Endothelial cell of umbilical vein (primary cell): ENCODE data around the gene MPG. TPM values are rescaled to one million over a fixed set of nuclear protein-coding genes. Genes with fewer than 3 reads are reported as not detected.

Source experiments
- BruUV-seq: library from RNA; stranded (reverse); fragments of 400-500 nt; replicated peaks from 2 replicates; lab custom pipeline; 2021; lab: Mats Ljungman, UMichigan
- CTCF ChIA-PET: fragments of 300-600, 350-600 bp; sonication (Branson Sonifier 250); formaldehyde crosslinking; loops from one replicate; lab custom pipeline; 2021; ENCODE audit warnings: antibody characterized with exemption, inconsistent platforms; lab: Charles Lee
- POLR2A ChIA-PET: fragments of 300-600, 350-600 bp; sonication (Branson Sonifier 250); formaldehyde crosslinking; loops from one replicate; lab custom pipeline; 2021; ENCODE audit warnings: antibody characterized with exemption, inconsistent platforms; lab: Charles Lee
- DNase-seq: peaks from one replicate; pipeline ENCODE4 v3.0.0-alpha.2; 2011; ENCODE audit warnings: low read depth, low spot score
- FAIRE-seq: peaks from 2 replicates; lab custom pipeline; 2011; peaks lifted over from hg19 to GRCh38; lab: Jason Lieb, UNC
- H2AFZ ChIP-seq: 2 replicates; pipeline ENCODE4 v1.6.0; 2012; ENCODE audit warnings: low read depth, low read length, control low read depth, inconsistent platforms
- H3K27ac ChIP-seq: 2 replicates; pipeline ENCODE4 v1.5.1; 2011; ENCODE audit warnings: low read depth, mild to moderate bottlenecking, control low read depth, low read length, moderate library complexity; ENCODE audit not compliant: insufficient read depth
- H3K27me3 ChIP-seq, 2 experiments: 2 replicates each; pipeline versions ENCODE4 v1.6.0 to v1.6.1; 2011; ENCODE audit warnings: low read length in 2 of 2, mixed read lengths in 1 of 2; ENCODE audit not compliant: control insufficient read depth in 2 of 2, insufficient read depth in 2 of 2
- H3K36me3 ChIP-seq, 2 experiments: 2 replicates in 1 of 2; 3 replicates in 1 of 2; pipeline ENCODE4 v1.5.1; 2011; ENCODE audit warnings: low read length in 2 of 2, mild to moderate bottlenecking in 1 of 2, moderate library complexity in 1 of 2; ENCODE audit not compliant: control insufficient read depth in 2 of 2, insufficient read depth in 2 of 2; ENCODE audit errors: extremely low read depth in 1 of 2
- H3K4me1 ChIP-seq: 3 replicates; pipeline ENCODE4 v1.5.1; 2011; ENCODE audit warnings: mild to moderate bottlenecking, low read length; ENCODE audit not compliant: control insufficient read depth, insufficient read depth; ENCODE audit errors: extremely low read depth
- H3K4me2 ChIP-seq: 2 replicates; pipeline ENCODE4 v1.6.1; 2011; ENCODE audit warnings: low read length, control low read depth, mixed read lengths; ENCODE audit not compliant: insufficient read depth
- H3K4me3 ChIP-seq, 3 experiments: fragments of 200-600 bp in 1 of 3; sonication (generic), shearing (Covaris generic) in 1 of 3; replicated peaks in 1 of 3; 2 replicates each; pipeline ENCODE4 v1.5.1; 2011 to 2016; ENCODE audit warnings: control low read depth in 3 of 3, low read length in 3 of 3, mild to moderate bottlenecking in 2 of 3, inconsistent platforms in 1 of 3, low read depth in 1 of 3, moderate library complexity in 1 of 3; ENCODE audit not compliant: insufficient read depth in 1 of 3
- H3K79me2 ChIP-seq: 2 replicates; pipeline ENCODE4 v1.6.0; 2012; ENCODE audit warnings: low read length, inconsistent platforms; ENCODE audit not compliant: control insufficient read depth, insufficient read depth
- H3K9ac ChIP-seq: replicated peaks from 2 replicates; pipeline ENCODE3; 2011; ENCODE audit warnings: low read length, control low read depth; ENCODE audit not compliant: insufficient read depth; ENCODE audit errors: extremely low read depth
- H3K9me1 ChIP-seq: replicated peaks from 3 replicates; pipeline ENCODE4 v1.6.0; 2011; ENCODE audit warnings: mild to moderate bottlenecking, low read length; ENCODE audit not compliant: control insufficient read depth, insufficient read depth; ENCODE audit errors: extremely low read depth
- H3K9me3 ChIP-seq: replicated peaks from 2 replicates; pipeline ENCODE4 v1.5.1; 2012; ENCODE audit warnings: low read length, inconsistent platforms; ENCODE audit not compliant: control insufficient read depth, insufficient read depth
- H4K20me1 ChIP-seq: replicated peaks from 2 replicates; pipeline ENCODE3; 2011; ENCODE audit warnings: mild to moderate bottlenecking, low read length; ENCODE audit not compliant: control insufficient read depth, insufficient read depth; ENCODE audit errors: extremely low read depth
- FOS ChIP-seq: IDR thresholded peaks from 2 replicates; pipeline ENCODE4 v1.6.1; 2011; ENCODE audit warnings: mild to moderate bottlenecking, low read length, moderate library complexity, borderline replicate concordance; ENCODE audit not compliant: insufficient read depth
- GATA2 ChIP-seq: IDR thresholded peaks from 2 replicates; pipeline ENCODE4 v1.7.0; 2011; ENCODE audit warnings: low read depth, mild to moderate bottlenecking, moderate library complexity, mixed read lengths, low read length; ENCODE audit not compliant: insufficient read length, insufficient read depth
- JUN ChIP-seq: IDR thresholded peaks from 2 replicates; pipeline ENCODE4 v1.6.1; 2011; ENCODE audit warnings: borderline replicate concordance, low read depth; ENCODE audit not compliant: insufficient read length, insufficient read depth
- MYC ChIP-seq: IDR thresholded peaks from one replicate; pipeline ENCODE4 v1.6.1; 2011; ENCODE audit warnings: mild to moderate bottlenecking, low read depth, low read length
- POLR2A ChIP-seq: IDR thresholded peaks from 2 replicates; pipeline ENCODE4 v1.6.1; 2012; ENCODE audit warnings: low read depth, mild to moderate bottlenecking, control low read depth, low read length
- POLR2AphosphoS5 ChIP-seq: IDR thresholded peaks from 2 replicates; pipeline ENCODE4 v1.6.1; 2012; ENCODE audit warnings: low read depth, mild to moderate bottlenecking, control low read depth, low read length, moderate library complexity; ENCODE audit not compliant: insufficient read depth
- dilution Hi-C: fragments of 300-500 bp; cut with MboI; formaldehyde crosslinking; loops from one replicate; pipeline ENCODE4 v1.15.0; 2019; ENCODE audit warnings: low sequenced_read_pairs; ENCODE audit not compliant: extremely low pct_ligation_motif_present
- intact Hi-C: fragments of 100-400 bp; cut with micrococcal nuclease; formaldehyde crosslinking; loops from one replicate; pipeline ENCODE4 v1.10.0; 2022
- polyA plus RNA-seq, 4 experiments: library from polyadenylated mRNA; depleted of rRNA in 3 of 4; stranded (reverse) in 3 of 4; unstranded in 1 of 4; fragments of >200 nt; gene quantifications; 2 replicates each; pipeline versions ENCODE4 v1.2.1 to v1.2.3, GENCODE V29; 2011 to 2012; ENCODE audit warnings: missing spikeins in 1 of 4
- total RNA-seq: library from RNA; stranded (reverse); gene quantifications from 2 replicates; pipeline ENCODE4 v1.2.3, GENCODE V29; 2021
- TF ChIP-seq, protein P1 (sequence below): IDR thresholded peaks from 2 replicates; pipeline ENCODE4 v1.6.1; 2011; ENCODE audit not compliant: insufficient read depth, insufficient read length

Gene MPG
- total and polyA plus RNA-seq, 2 donors (not counting 3 experiments of a cell fraction or from before 2014, with no cell fraction given) = 70.5 to 140 TPM

DNA sequence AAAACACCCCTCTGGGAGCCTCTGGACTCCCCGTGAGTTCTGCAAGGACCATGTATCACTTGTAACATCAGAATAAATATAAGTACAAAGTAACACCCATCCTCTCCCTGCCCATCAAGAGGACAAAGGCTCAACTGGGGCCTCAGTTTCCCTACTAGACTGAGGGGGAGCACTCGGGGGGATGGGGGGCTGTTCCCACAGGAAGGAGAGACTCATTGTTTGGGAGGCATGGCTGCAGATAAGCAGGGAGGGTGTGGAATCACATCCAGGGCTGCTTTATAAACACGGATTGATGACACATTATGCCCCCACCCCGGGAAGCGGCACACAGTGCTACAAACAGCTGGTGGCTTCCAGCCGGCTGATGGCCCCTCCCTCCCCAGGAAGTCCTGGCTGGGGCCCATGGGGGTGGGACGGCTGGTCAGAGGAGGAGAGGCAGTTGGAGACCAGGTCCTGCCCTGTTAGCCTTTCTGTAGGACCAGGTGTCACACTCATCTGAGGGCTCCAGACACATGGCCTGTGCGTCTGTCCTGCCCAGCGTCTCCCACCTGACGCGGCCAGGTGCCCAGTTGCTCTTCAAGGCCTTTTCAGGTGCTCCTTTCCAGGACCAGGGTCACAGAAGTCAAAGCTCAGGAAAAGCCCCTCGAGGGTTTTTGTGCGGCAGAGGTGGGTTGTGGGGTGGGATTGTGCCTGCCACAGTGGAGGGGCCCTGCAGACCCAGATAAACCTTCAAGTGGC, 1.3 kb upstream of the MPG start:
- FAIRE-seq = peak; percentile 89
- POLR2A ChIA-PET = no interaction called here
- peak; percentile 75 for DNase-seq

DNA sequence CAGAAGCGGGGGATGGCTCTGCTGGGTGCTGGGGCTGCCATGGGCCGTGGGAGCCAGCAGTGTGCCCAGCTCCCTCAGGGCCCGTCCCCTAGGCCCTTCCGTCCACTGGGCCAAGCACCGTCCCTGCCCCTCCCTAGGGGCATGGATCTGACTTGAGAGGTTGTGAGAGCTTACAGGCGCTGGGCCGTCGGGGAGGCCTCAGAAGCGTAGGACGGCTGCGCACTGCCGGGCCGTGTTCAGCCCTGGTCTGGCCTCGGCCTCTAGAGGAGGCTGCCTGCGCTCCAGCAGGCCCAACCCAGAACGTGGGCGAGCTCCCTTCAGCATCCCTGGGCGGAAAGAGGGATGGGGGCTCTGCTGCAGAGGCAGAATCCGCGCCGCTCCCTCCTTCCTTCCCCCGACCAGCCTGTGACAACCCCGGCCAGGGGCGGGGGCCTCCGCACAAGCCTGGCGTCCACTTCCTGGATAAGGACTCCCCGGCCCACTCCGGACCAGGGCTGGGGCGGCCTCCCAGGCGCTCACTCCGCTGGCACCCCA, 685 bp upstream of the MPG start:
- dilution Hi-C loops = no loop called here
- H4K20me1 ChIP-seq = no peaks in the 10 kb centered on the region
- H3K9ac ChIP-seq = peak overlapping the region; percentile 94

More for the DNA sequence above, 1.3 kb upstream of the MPG start:
- H3K4me1 ChIP-seq = peaks cover 35% of the 10 kb centered on the region
- CTCF ChIA-PET = interaction anchor here (1.0 to 18.5 kb wide), 3 partner anchors 11 to 30 kb away, joined by 6 to 790 read pairs (median 63); no protein-coding TSS in a partner anchor
- peak overlapping the region; percentile 92 for H3K27ac ChIP-seq
- peak; percentile 87 for TF ChIP-seq FOS
- TF ChIP-seq MYC = no peak
- TF ChIP-seq POLR2AphosphoS5 = peak; percentile 79
- TF ChIP-seq GATA2 = peak; percentile 89
- TF ChIP-seq POLR2A = peak; percentile 32
- no peaks in the 10 kb centered on the region for H3K9me3 ChIP-seq
- H3K79me2 ChIP-seq = peaks cover 6% of the 10 kb centered on the region
- no peak overlapping the region for H2AFZ ChIP-seq
- intact Hi-C loops = loop anchor here (1.0 to 2.0 kb wide), 2 partner anchors 8 to 24 kb away; partner anchors contain the start of genes POLR3K and SNRNP25
- peak overlapping the region; percentile 50 for H3K4me2 ChIP-seq
- no TSS peak for BruUV-seq
- H4K20me1 ChIP-seq = no peaks in the 10 kb centered on the region
- no peak overlapping the region for H3K4me3 ChIP-seq
- peak overlapping the region; percentile 94 for H3K9ac ChIP-seq
- no peaks in the 10 kb centered on the region for H3K9me1 ChIP-seq
- H3K27me3 ChIP-seq = no peaks in the 10 kb centered on the region
- dilution Hi-C loops = no loop called here
- H3K36me3 ChIP-seq = peaks cover 4 to 7% of the 10 kb centered on the region in 2 experiments

More for the DNA sequence above, 685 bp upstream of the MPG start:
- FAIRE-seq (peak; percentile 64), DNase-seq (peak; percentile 65)
- H3K9me3 ChIP-seq = no peaks in the 10 kb centered on the region
- no peaks in the 10 kb centered on the region for H3K27me3 ChIP-seq
- ChIA-PET CTCF (interaction anchor here (1.0 to 18.5 kb wide), 3 partner anchors 12 to 30 kb away, joined by 6 to 790 read pairs (median 63); no protein-coding TSS in a partner anchor), POLR2A (no interaction called here)
- H3K4me2 ChIP-seq = peak overlapping the region; percentile 86
- H3K4me3 ChIP-seq = peak overlapping the region in 1 of 3 experiments; percentile 73
- BruUV-seq = TSS peak; percentile 41
- no peak for TF ChIP-seq JUN
- peak; percentile 38 for TF ChIP-seq POLR2A
- TF ChIP-seq, protein P1, sequence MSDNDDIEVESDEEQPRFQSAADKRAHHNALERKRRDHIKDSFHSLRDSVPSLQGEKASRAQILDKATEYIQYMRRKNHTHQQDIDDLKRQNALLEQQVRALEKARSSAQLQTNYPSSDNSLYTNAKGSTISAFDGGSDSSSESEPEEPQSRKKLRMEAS = no peak
- TF ChIP-seq POLR2AphosphoS5 = peak; percentile 23
- peaks cover 4% of the 10 kb centered on the region for H3K79me2 ChIP-seq
- peaks cover 35% of the 10 kb centered on the region for H3K4me1 ChIP-seq
- peaks cover 4 to 7% of the 10 kb centered on the region in 2 experiments for H3K36me3 ChIP-seq
- no peaks in the 10 kb centered on the region for H3K9me1 ChIP-seq
- peak overlapping the region; percentile 92 for H3K27ac ChIP-seq
- no peak overlapping the region for H2AFZ ChIP-seq
- intact Hi-C loops = loop anchor here (2.0 kb wide), 1 partner anchor 25 kb away; the partner anchor contains the start of genes POLR3K and SNRNP25
